ENCODE measurements around the gene NPRL2. TPM values are rescaled to one million over a fixed set of nuclear protein-coding genes. Genes with fewer than 3 reads are reported as not detected.
A peak's percentile ranks its signal among the peaks of the same experiment; 100 is the strongest.

The NPRL2 gene
- total and polyA plus RNA-seq, 2 of the 8 experiments (the other 6 are each of a cell fraction or from before 2014, with no cell fraction given) = 28.4 to 51.4 TPM

GRCh38 chr3:50378024-50378423 lies 27.4 kb upstream of the NPRL2 start:
- H3K4me1 ChIP-seq (replicated peaks in 1 of 4; ENCODE audit: control insufficient read depth in 3 of 4, insufficient read depth in 4 of 4, low read length in 3 of 4) = peaks cover 0 to 17% (median 12%) of the 10 kb centered on the region in 4 experiments; a peak in 6 of 7 replicates
- CTCF ChIA-PET (ENCODE audit: partially characterized antibody) = interaction anchor here (1.0 to 3.0 kb wide), 6 partner anchors 8 to 38 kb away, joined by 3 to 9 read pairs (median 4); partner anchors contain the start of genes CYB561D2 and NPRL2
- H2BK20ac ChIP-seq (ENCODE audit: low read length) = no peak overlapping the region
- no peak overlapping the region for H3K14ac ChIP-seq (ENCODE audit: insufficient read length)
- H2BK15ac ChIP-seq (ENCODE audit: low read length) = 0 out of 2 replicates have a peak overlapping the region, but pooled peaks have one; percentile 72
- WGBS, 2 experiments (ENCODE audit: extremely low coverage in 1 of 2, insufficient coverage in 1 of 2, insufficient read length in 1 of 2, insufficient replicate concordance in 2 of 2, low coverage in 1 of 2, low lambda C conversion rate in 2 of 2, missing lambda C conversion rate in 1 of 2) = 70% methylated on average over 6 of the region's 6 CpGs; no CpG with 5 or more reads in 1 of the 2 experiments
- H3K79me2 ChIP-seq (ENCODE audit: control insufficient read depth in 1 of 2, insufficient read depth in 2 of 2, low read length in 2 of 2) = no peaks in the 10 kb centered on the region
- H2BK5ac ChIP-seq (ENCODE audit: low read depth, low read length) = no peak overlapping the region; the same call in 1 of the 2 replicates
- H3K56ac ChIP-seq (replicated peaks; ENCODE audit: insufficient read length, low read depth, low read length) = no peak overlapping the region
- H3K18ac ChIP-seq (ENCODE audit: extremely low read depth, low read length) = no peak overlapping the region
- H4K8ac ChIP-seq (ENCODE audit: extremely low read depth, insufficient read depth, low read length) = no peak overlapping the region
- no peak overlapping the region for H3K9ac ChIP-seq (replicated peaks in 1 of 4; ENCODE audit: extremely low read depth in 1 of 4, low read depth in 3 of 4, low read length in 3 of 4)
- peaks cover 4% of the 10 kb centered on the region in 2 experiments for H4K20me1 ChIP-seq (replicated peaks in 1 of 2; ENCODE audit: control insufficient read depth in 1 of 2, insufficient read depth in 2 of 2, low read length in 2 of 2)
- no peak overlapping the region for H4K91ac ChIP-seq (replicated peaks; ENCODE audit: insufficient read length, low read length)
- no peak overlapping the region for H3K27ac ChIP-seq (ENCODE audit: low read depth, low read length)
- DNase-seq (ENCODE audit: low read depth in 1 of 2, low spot score in 2 of 2) = no peak
- no peaks in the 10 kb centered on the region for H3K36me3 ChIP-seq (ENCODE audit: control insufficient read depth in 2 of 4, insufficient read depth in 4 of 4, low read length in 3 of 4)
- no peak overlapping the region for H2BK12ac ChIP-seq (ENCODE audit: low read depth, low read length)
- H3K4me2 ChIP-seq (ENCODE audit: insufficient read depth in 1 of 2, low read depth in 2 of 2, low read length in 2 of 2) = no peak overlapping the region
- H2AFZ ChIP-seq (ENCODE audit: low read length) = no peak overlapping the region
- no peak overlapping the region for H2BK120ac ChIP-seq (replicated peaks; ENCODE audit: low read depth, low read length)
- H3K27me3 ChIP-seq (replicated peaks in 1 of 4; ENCODE audit: control insufficient read depth in 3 of 4, extremely low read depth in 1 of 4, insufficient read depth in 3 of 4, low read length in 3 of 4) = no peaks in the 10 kb centered on the region; a peak in 1 of 7 replicates
- H3K4me3 ChIP-seq (ENCODE audit: extremely low read depth in 1 of 4, insufficient read depth in 2 of 4, low read depth in 3 of 4, low read length in 4 of 4) = no peak overlapping the region
- no peaks in the 10 kb centered on the region for H3K79me1 ChIP-seq (ENCODE audit: low read depth, low read length)
- no peak overlapping the region for H4K5ac ChIP-seq (ENCODE audit: insufficient read length, low read depth, low read length)
- POLR2A ChIA-PET (ENCODE audit: partially characterized antibody) = no interaction called here
- TF ChIP-seq YY1 (IDR thresholded peaks at IDR 0.05; ENCODE audit: low read depth, low read length) (no peak), NANOG (IDR thresholded peaks at IDR 0.05; ENCODE audit: insufficient read depth, low read depth, low read length, poor library complexity, severe bottlenecking) (no peak), RAD21 (IDR thresholded peaks at IDR 0.05 in 1 of 2, conservative IDR thresholded peaks at IDR 0.05 in 1 of 2; ENCODE audit: low read depth in 2 of 2, low read length in 2 of 2) (peak; percentile 45 to 63; a peak in 3 of 4 replicates), CTCF (IDR thresholded peaks at IDR 0.05; ENCODE audit: control extremely low read depth in 1 of 3, insufficient read depth in 1 of 3, low read depth in 1 of 3, low read length in 3 of 3) (peak in 2 of 3 experiments; percentile 30 to 45; a peak in 2 of 4 replicates), TEAD4 (IDR thresholded peaks at IDR 0.05; ENCODE audit: low read depth, low read length) (no peak)
- no peak overlapping the region for H3K4ac ChIP-seq (replicated peaks; ENCODE audit: insufficient read length, low read depth, low read length)
- H2AK5ac ChIP-seq (ENCODE audit: low read depth, low read length) = no peak overlapping the region; the same call in 1 of the 2 replicates
- FAIRE-seq = no peak
- H3K23me2 ChIP-seq (ENCODE audit: low read depth, low read length) = 0 out of 2 replicates have a peak, but pooled peaks cover 2% of the 10 kb centered on the region
- H3K9me3 ChIP-seq (ENCODE audit: insufficient read depth in 2 of 2, low read depth in 1 of 2, low read length in 1 of 2) = no peaks in the 10 kb centered on the region
- H3K23ac ChIP-seq (ENCODE audit: insufficient read length) = no peak overlapping the region

All from H1 (cell line).